ENCODE measurements around the gene CHRM2. TPM values are rescaled to one million over a fixed set of nuclear protein-coding genes. Genes with fewer than 3 reads are reported as not detected.

The CHRM2 gene
- total RNA-seq, 1 donor from 2014 or later, result 5.3 TPM

GRCh38 chr7:136891850-136892249 is 23.4 kb downstream of the CHRM2 start:
- no peak for DNase-seq (ENCODE audit: low spot score in 2 of 2)
- no peak for FAIRE-seq

GRCh38 chr7:136894789-136895188 is 26.3 kb downstream of the CHRM2 start:
- FAIRE-seq (no peak), DNase-seq (ENCODE audit: low spot score in 2 of 2) (no peak)

- DNase-seq (ENCODE audit: low spot score in 2 of 2), result no peak
- no peak for FAIRE-seq
Observed at GRCh38 chr7:136897676-136898075, 29.2 kb downstream of the CHRM2 start.

GRCh38 chr7:136900005-136900404 is 31.6 kb downstream of the CHRM2 start:
- FAIRE-seq (no peak), DNase-seq (ENCODE audit: low spot score in 2 of 2) (no peak)

- FAIRE-seq (no peak), DNase-seq (ENCODE audit: low spot score in 2 of 2) (no peak)
Observed at GRCh38 chr7:136910771-136911170, 42.3 kb downstream of the CHRM2 start.

GRCh38 chr7:136911344-136911743 is 42.9 kb downstream of the CHRM2 start:
- FAIRE-seq, result no peak
- no peak for DNase-seq (ENCODE audit: low spot score in 2 of 2)

GRCh38 chr7:136912339-136912738 is 43.9 kb downstream of the CHRM2 start:
- FAIRE-seq, result no peak
- DNase-seq (ENCODE audit: low spot score in 2 of 2), result no peak

- FAIRE-seq (no peak), DNase-seq (ENCODE audit: low spot score in 2 of 2) (no peak)
Observed at GRCh38 chr7:136914016-136914415, 45.6 kb downstream of the CHRM2 start.

GRCh38 chr7:136919820-136920219 is 51.4 kb downstream of the CHRM2 start:
- DNase-seq (ENCODE audit: low spot score in 2 of 2), result no peak
- no peak for FAIRE-seq

- FAIRE-seq, result no peak
Observed at GRCh38 chr7:136923111-136923667, 54.7 kb downstream of the CHRM2 start.

GRCh38 chr7:136925044-136925443 is 56.6 kb downstream of the CHRM2 start:
- DNase-seq (ENCODE audit: low spot score in 2 of 2) (no peak), FAIRE-seq (no peak)

More at GRCh38 chr7:136923111-136923667, 54.7 kb downstream of the CHRM2 start:
- DNase-seq (ENCODE audit: low spot score in 2 of 2), result no peak

GRCh38 chr7:136925556-136925955 is 57.1 kb downstream of the CHRM2 start:
- FAIRE-seq (no peak), DNase-seq (ENCODE audit: low spot score in 2 of 2) (no peak)

- no peak for DNase-seq (ENCODE audit: low spot score in 2 of 2)
- FAIRE-seq, result no peak
Observed at GRCh38 chr7:136931169-136931867, 62.9 kb downstream of the CHRM2 start.

GRCh38 chr7:136937436-136937835 is 69.0 kb downstream of the CHRM2 start:
- no peak for FAIRE-seq
- no peak for DNase-seq (ENCODE audit: low spot score in 2 of 2)

- DNase-seq (ENCODE audit: low spot score in 2 of 2) (no peak), FAIRE-seq (no peak)
Observed at GRCh38 chr7:136938476-136938875, 70.0 kb downstream of the CHRM2 start.

- DNase-seq (ENCODE audit: low spot score in 2 of 2) (no peak), FAIRE-seq (no peak)
Observed at GRCh38 chr7:136940122-136940521, 71.7 kb downstream of the CHRM2 start.

GRCh38 chr7:136940917-136941316 is 72.5 kb downstream of the CHRM2 start:
- DNase-seq (ENCODE audit: low spot score in 2 of 2) (no peak), FAIRE-seq (no peak)

- FAIRE-seq, result no peak
- DNase-seq (ENCODE audit: low spot score in 2 of 2), result no peak
Observed at GRCh38 chr7:136941816-136942215, 73.4 kb downstream of the CHRM2 start.

GRCh38 chr7:136942401-136942800 is 73.9 kb downstream of the CHRM2 start:
- FAIRE-seq, result no peak
- DNase-seq (ENCODE audit: low spot score in 2 of 2), result no peak

GRCh38 chr7:136942994-136943393 is 74.5 kb downstream of the CHRM2 start:
- FAIRE-seq (no peak), DNase-seq (ENCODE audit: low spot score in 2 of 2) (no peak)

- DNase-seq (ENCODE audit: low spot score in 2 of 2), result no peak
- no peak for FAIRE-seq
Observed at GRCh38 chr7:136947347-136947746, 78.9 kb downstream of the CHRM2 start.

GRCh38 chr7:136950331-136950730 is 81.9 kb downstream of the CHRM2 start:
- DNase-seq (ENCODE audit: low spot score in 2 of 2), result no peak
- FAIRE-seq, result no peak

All from frontal cortex (tissue), 4 donors.